ENCODE results near the gene TEX11.

Gene TEX11

DNA sequence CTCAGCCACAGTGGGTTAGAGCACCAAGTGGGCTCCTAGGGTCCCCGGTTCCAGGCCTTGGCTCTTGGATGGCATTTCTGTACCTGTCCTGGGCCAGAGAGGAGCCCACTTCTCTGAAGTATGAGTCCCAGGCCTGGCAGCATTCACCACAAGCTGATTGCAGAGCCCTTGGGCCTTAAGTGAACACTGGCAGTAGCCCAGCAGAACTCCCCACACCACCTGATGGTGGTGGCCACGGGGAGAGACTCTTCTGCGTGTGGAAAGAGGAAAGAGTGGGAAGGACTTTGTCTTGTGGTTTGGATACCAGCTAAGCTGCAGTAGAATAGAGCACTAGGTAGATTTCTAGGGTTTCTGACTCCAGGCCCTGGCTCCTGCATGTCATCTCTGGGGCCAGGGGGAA is 359.1 kb downstream of the TEX11 start:
- peaks cover 7% of the 10 kb centered on the region for H3F3A ChIP-seq (ENCODE audit: insufficient read depth, low read length)
- no peak overlapping the region for H2AFZ ChIP-seq (ENCODE audit: low read length)
- H3K27me3 ChIP-seq (replicated peaks; ENCODE audit: insufficient read depth, low read length) = no peaks in the 10 kb centered on the region
- no peak overlapping the region for H3K9ac ChIP-seq (ENCODE audit: low read length)
- peaks cover 16% of the 10 kb centered on the region for H3K4me1 ChIP-seq (ENCODE audit: low read length)
- H3K4me2 ChIP-seq (ENCODE audit: low read depth, low read length) = no peak overlapping the region
- H3K79me2 ChIP-seq (ENCODE audit: low read length) = no peaks in the 10 kb centered on the region
- DNase-seq = no peak
- no peaks in the 10 kb centered on the region for H3K36me3 ChIP-seq (replicated peaks; ENCODE audit: insufficient read depth, low read length)
- H4K20me1 ChIP-seq (ENCODE audit: insufficient read depth, low read length) = no peaks in the 10 kb centered on the region
- H3K9me2 ChIP-seq (replicated peaks; ENCODE audit: insufficient read depth, low read length) = no peaks in the 10 kb centered on the region
- no peaks in the 10 kb centered on the region for H3K9me3 ChIP-seq (replicated peaks; ENCODE audit: insufficient read depth, low read length)
- no peak overlapping the region for H3K4me3 ChIP-seq (ENCODE audit: low read length)
- TF ChIP-seq, protein P1, sequence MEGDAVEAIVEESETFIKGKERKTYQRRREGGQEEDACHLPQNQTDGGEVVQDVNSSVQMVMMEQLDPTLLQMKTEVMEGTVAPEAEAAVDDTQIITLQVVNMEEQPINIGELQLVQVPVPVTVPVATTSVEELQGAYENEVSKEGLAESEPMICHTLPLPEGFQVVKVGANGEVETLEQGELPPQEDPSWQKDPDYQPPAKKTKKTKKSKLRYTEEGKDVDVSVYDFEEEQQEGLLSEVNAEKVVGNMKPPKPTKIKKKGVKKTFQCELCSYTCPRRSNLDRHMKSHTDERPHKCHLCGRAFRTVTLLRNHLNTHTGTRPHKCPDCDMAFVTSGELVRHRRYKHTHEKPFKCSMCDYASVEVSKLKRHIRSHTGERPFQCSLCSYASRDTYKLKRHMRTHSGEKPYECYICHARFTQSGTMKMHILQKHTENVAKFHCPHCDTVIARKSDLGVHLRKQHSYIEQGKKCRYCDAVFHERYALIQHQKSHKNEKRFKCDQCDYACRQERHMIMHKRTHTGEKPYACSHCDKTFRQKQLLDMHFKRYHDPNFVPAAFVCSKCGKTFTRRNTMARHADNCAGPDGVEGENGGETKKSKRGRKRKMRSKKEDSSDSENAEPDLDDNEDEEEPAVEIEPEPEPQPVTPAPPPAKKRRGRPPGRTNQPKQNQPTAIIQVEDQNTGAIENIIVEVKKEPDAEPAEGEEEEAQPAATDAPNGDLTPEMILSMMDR (IDR thresholded peaks at IDR 0.05; ENCODE audit: low read length) = no peak
- TF ChIP-seq EZH2phosphoT487 (IDR thresholded peaks at IDR 0.05; ENCODE audit: low read length) = no peak
- TF ChIP-seq EZH2 (optimal IDR thresholded peaks at IDR 0.05; ENCODE audit: low read depth, low read length) = no peak
- no peak overlapping the region for H3K27ac ChIP-seq (ENCODE audit: low read length)

- Histone ChIP-seq H3K9me2 (replicated peaks; ENCODE audit: insufficient read depth, low read length) (no peaks in the 10 kb centered on the region), H3F3A (ENCODE audit: insufficient read depth, low read length) (no peaks in the 10 kb centered on the region), H3K4me3 (ENCODE audit: low read length) (no peak overlapping the region), H3K79me2 (ENCODE audit: low read length) (no peaks in the 10 kb centered on the region), H3K27ac (ENCODE audit: low read length) (no peak overlapping the region), H3K9ac (ENCODE audit: low read length) (no peak overlapping the region), H2AFZ (ENCODE audit: low read length) (no peak overlapping the region), H4K20me1 (ENCODE audit: insufficient read depth, low read length) (no peaks in the 10 kb centered on the region), H3K4me2 (ENCODE audit: low read depth, low read length) (no peak overlapping the region), H3K4me1 (ENCODE audit: low read length) (no peaks in the 10 kb centered on the region), H3K27me3 (replicated peaks; ENCODE audit: insufficient read depth, low read length) (no peaks in the 10 kb centered on the region), H3K36me3 (replicated peaks; ENCODE audit: insufficient read depth, low read length) (no peaks in the 10 kb centered on the region), H3K9me3 (replicated peaks; ENCODE audit: insufficient read depth, low read length) (no peaks in the 10 kb centered on the region)
- TF ChIP-seq, protein P1 (IDR thresholded peaks at IDR 0.05; ENCODE audit: low read length) = no peak
- TF ChIP-seq EZH2 (optimal IDR thresholded peaks at IDR 0.05; ENCODE audit: low read depth, low read length) (no peak), EZH2phosphoT487 (IDR thresholded peaks at IDR 0.05; ENCODE audit: low read length) (no peak)
- DNase-seq = no peak
Measured at GRCh38 chrX:70535198-70535597, 373.3 kb downstream of the TEX11 start.

DNA sequence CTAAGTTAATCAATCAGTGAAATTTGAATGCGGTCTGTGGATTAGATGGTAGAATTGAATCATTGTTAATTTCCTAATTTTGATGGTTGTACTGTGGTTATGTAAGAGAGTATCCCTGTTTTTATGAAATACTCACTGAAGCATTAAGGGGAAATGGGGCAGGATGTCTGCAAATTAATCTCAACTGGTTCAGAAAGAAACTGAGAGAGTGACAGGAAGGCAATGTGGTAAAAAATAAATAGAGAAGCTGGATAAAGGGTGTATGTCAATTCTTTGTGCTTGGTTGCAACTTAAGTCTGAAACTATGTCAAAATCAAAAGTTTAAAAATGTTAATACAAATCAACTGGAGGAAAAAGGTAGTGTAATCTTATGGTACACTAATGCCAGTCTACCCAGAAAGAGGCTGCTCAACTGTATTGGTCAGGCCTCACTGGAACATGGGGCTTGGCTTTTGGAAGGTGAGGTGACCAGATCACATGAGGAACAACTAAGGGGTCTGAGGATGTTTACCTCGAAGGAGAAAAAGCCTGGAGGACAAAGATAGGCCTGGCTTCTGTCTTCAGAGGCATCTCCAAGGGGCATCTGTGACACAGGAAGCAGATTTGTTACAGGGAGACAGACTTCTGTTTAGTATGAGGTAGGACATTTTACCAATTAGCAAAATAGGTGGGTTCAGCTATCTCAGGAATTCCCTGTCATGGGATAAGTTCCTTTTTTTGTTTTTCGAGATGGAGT is 380.7 kb downstream of the TEX11 start:
- H3K36me3 ChIP-seq (replicated peaks; ENCODE audit: insufficient read depth, low read length) = no peaks in the 10 kb centered on the region
- H3F3A ChIP-seq (ENCODE audit: insufficient read depth, low read length) = no peaks in the 10 kb centered on the region
- no peaks in the 10 kb centered on the region for H4K20me1 ChIP-seq (ENCODE audit: insufficient read depth, low read length)
- no peaks in the 10 kb centered on the region for H3K9me2 ChIP-seq (replicated peaks; ENCODE audit: insufficient read depth, low read length)
- H3K4me2 ChIP-seq (ENCODE audit: low read depth, low read length) = peak overlapping the region; percentile 43
- peak overlapping the region; percentile 34; the same call in 1 of the 2 replicates for H3K27ac ChIP-seq (ENCODE audit: low read length)
- no peak overlapping the region for H3K4me3 ChIP-seq (ENCODE audit: low read length)
- peaks cover 9% of the 10 kb centered on the region for H3K4me1 ChIP-seq (ENCODE audit: low read length)
- TF ChIP-seq, protein P1 (IDR thresholded peaks at IDR 0.05; ENCODE audit: low read length) = no peak
- TF ChIP-seq EZH2 (optimal IDR thresholded peaks at IDR 0.05; ENCODE audit: low read depth, low read length) (no peak), EZH2phosphoT487 (IDR thresholded peaks at IDR 0.05; ENCODE audit: low read length) (no peak)
- 0 out of 2 replicates have a peak overlapping the region, but pooled peaks have one; percentile 23 for H2AFZ ChIP-seq (ENCODE audit: low read length)
- H3K79me2 ChIP-seq (ENCODE audit: low read length) = no peaks in the 10 kb centered on the region
- H3K9me3 ChIP-seq (replicated peaks; ENCODE audit: insufficient read depth, low read length) = no peaks in the 10 kb centered on the region
- peak; percentile 10 for DNase-seq
- no peak overlapping the region for H3K9ac ChIP-seq (ENCODE audit: low read length)
- no peaks in the 10 kb centered on the region for H3K27me3 ChIP-seq (replicated peaks; ENCODE audit: insufficient read depth, low read length)

Measured in MM.1S (cell line).